ENCODE results near the gene CAPN9.

DNA sequence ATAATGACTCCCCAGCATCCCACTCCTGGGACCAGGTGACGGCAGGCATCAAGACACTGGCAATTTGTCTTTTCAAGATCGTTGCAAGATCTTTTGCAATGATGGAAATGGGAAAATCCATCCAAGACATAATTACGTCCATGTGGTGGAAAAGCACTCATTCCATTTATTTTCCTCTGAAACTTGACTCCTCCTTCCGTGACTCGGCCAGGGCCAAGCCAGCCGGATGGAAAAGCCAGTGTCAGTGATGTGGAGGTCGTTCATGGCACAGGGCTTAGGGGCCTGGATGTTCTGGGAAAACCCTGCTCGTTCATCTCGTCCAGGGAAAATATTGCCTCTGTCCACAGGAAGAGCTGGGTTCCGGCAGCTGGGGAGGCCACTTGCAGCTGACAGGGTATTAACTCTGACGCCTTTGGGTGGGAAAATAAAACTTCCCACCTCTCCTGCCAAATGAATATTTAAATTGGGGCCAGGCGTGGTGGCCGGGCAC lies 74.9 kb downstream of the CAPN9 start:
- TF ChIP-seq, protein P1, sequence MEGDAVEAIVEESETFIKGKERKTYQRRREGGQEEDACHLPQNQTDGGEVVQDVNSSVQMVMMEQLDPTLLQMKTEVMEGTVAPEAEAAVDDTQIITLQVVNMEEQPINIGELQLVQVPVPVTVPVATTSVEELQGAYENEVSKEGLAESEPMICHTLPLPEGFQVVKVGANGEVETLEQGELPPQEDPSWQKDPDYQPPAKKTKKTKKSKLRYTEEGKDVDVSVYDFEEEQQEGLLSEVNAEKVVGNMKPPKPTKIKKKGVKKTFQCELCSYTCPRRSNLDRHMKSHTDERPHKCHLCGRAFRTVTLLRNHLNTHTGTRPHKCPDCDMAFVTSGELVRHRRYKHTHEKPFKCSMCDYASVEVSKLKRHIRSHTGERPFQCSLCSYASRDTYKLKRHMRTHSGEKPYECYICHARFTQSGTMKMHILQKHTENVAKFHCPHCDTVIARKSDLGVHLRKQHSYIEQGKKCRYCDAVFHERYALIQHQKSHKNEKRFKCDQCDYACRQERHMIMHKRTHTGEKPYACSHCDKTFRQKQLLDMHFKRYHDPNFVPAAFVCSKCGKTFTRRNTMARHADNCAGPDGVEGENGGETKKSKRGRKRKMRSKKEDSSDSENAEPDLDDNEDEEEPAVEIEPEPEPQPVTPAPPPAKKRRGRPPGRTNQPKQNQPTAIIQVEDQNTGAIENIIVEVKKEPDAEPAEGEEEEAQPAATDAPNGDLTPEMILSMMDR (IDR thresholded peaks at IDR 0.05) = no peak
- TF ChIP-seq EP300 (IDR thresholded peaks at IDR 0.05) (peak in 1 of 2 donors; percentile 66), POLR2A (IDR thresholded peaks at IDR 0.05) (no peak)

All from tibial nerve (tissue), 4 donors.